Lower leg skin (tissue), 3 donors: Measurements from ENCODE around the gene SNX14.

Experiments
- CTCF ChIP-seq, 3 donors: fragments of 450-650 bp; IDR thresholded peaks; one replicate each; pipeline ENCODE4 v1.5.1; 2016; ENCODE audit warnings: antibody characterized with exemption in 3 of 3, mild to moderate bottlenecking in 3 of 3, moderate library complexity in 2 of 3
- POLR2A ChIP-seq, 2 donors: fragments of 450-650 bp; IDR thresholded peaks; one replicate each; pipeline ENCODE4 v1.6.1; 2016 to 2017; ENCODE audit warnings: antibody characterized with exemption in 2 of 2, mild to moderate bottlenecking in 1 of 2, moderate library complexity in 1 of 2

- TF ChIP-seq CTCF (IDR thresholded peaks at IDR 0.05) (no peak), POLR2A (IDR thresholded peaks at IDR 0.05) (no peak)
These were observed 24.3 kb downstream of the SNX14 start for GRCh38 chr6:85569323-85569722.
